ENCODE results near the gene OR4M1. TPM values are rescaled to one million over a fixed set of nuclear protein-coding genes. Genes with fewer than 3 reads are reported as not detected.

OR4M1 gene
- not detected in 2 replicates for total RNA-seq

GRCh38 chr14:19773204-19773603 lies at the start of gene OR4M1:
Gene OR4M1 (plus strand): TSS chr14:19773504. CDS start chr14:19780323, 6,819 bp downstream.

GRCh38 chr14:19743256-19743655 lies 30.0 kb upstream of the OR4M1 start, which contains the start of gene OR4Q3:
Gene OR4Q3 (plus strand): TSS chr14:19743571.

GRCh38 chr14:19803470-19803869 lies 30.2 kb downstream of the OR4M1 start, which contains the start of gene OR4N2:
Gene OR4N2 (plus strand): TSS chr14:19803770. CDS start chr14:19827449, 23,679 bp downstream.

Other genes starting within 250 kb of the OR4M1 start
- gene OR11H2, start 59.6 kb upstream of the OR4M1 start, total RNA-seq, result not detected in 2 replicates
- gene OR4Q3, start 29.9 kb upstream of the OR4M1 start, total RNA-seq, result not detected in 2 replicates
- gene OR4N2, start 30.3 kb downstream of the OR4M1 start, total RNA-seq, result not detected in 2 replicates
- not detected in 2 replicates for gene OR4K2, start 101.6 kb downstream of the OR4M1 start, total RNA-seq
- gene OR4K5, start 147.1 kb downstream of the OR4M1 start, total RNA-seq, result not detected in 2 replicates
- not detected in 2 replicates for gene OR4K1, start 157.4 kb downstream of the OR4M1 start, total RNA-seq
- not detected in 2 replicates for gene OR4K15, start 202.1 kb downstream of the OR4M1 start, total RNA-seq
- not detected in 2 replicates for gene OR4Q2, start 228.7 kb downstream of the OR4M1 start, total RNA-seq
- not detected in 2 replicates for gene OR4K14, start 245.8 kb downstream of the OR4M1 start, total RNA-seq